Measurements from ENCODE around the gene TRIM72. TPM values are rescaled to one million over a fixed set of nuclear protein-coding genes. Genes with fewer than 3 reads are reported as not detected.

TRIM72 gene
- total and polyA plus RNA-seq, 9 of the 15 experiments (the other 6 are each of a cell fraction or from before 2014, with no cell fraction given), result under 0.01 TPM; not detected in 8

- Histone ChIP-seq H3K79me2 (ENCODE audit: control insufficient read depth, insufficient read depth, low read length) (peaks cover 23% of the 10 kb centered on the region), H3K9me3 (replicated peaks; ENCODE audit: control insufficient read depth, insufficient read depth, low read depth, low read length) (no peaks in the 10 kb centered on the region), H4K20me1 (replicated peaks; ENCODE audit: control insufficient read depth, insufficient read depth, low read length) (peaks cover 8% of the 10 kb centered on the region), H3K4me2 (ENCODE audit: insufficient read depth, low read length) (no peak overlapping the region), H3K27ac (ENCODE audit: extremely low read depth, low read depth, low read length) (no peak overlapping the region), H3K36me3 (ENCODE audit: control insufficient read depth, insufficient read depth, low read length) (peaks cover 84% of the 10 kb centered on the region), H3K27me3 (ENCODE audit: control insufficient read depth in 2 of 2, insufficient read depth in 2 of 2, low read length in 2 of 2) (no peaks in the 10 kb centered on the region), H3K4me3 (no peak overlapping the region), H2AFZ (ENCODE audit: low read depth, low read length) (no peak overlapping the region), H3K4me1 (replicated peaks in 1 of 2; ENCODE audit: control insufficient read depth in 2 of 2, insufficient read depth in 2 of 2, low read length in 2 of 2) (peaks cover 0 to 4% of the 10 kb centered on the region in 2 experiments; a peak in 1 of 5 replicates), H3K9me1 (ENCODE audit: control insufficient read depth, insufficient read depth, low read length) (no peaks in the 10 kb centered on the region), H3K9ac (ENCODE audit: insufficient read depth in 1 of 2, low read depth in 2 of 2, low read length in 2 of 2) (no peak overlapping the region)
- ATAC-seq (no peak), DNase-seq (ENCODE audit: extremely low read depth in 1 of 4, low spot score in 3 of 4) (peak in 1 of 4 experiments; percentile 10), FAIRE-seq (peak; percentile 35)
- POLR2A ChIA-PET, result interaction anchor here (0.6 to 8.2 kb wide), 11 partner anchors 9 to 735 kb away, joined by 3 to 63 read pairs (median 4); partner anchors contain the start of genes FUS and PYCARD
- CTCF ChIA-PET (ENCODE audit: low intra/inter-chr PET ratio), result no interaction called here
- no TSS peak for BruUV-seq (replicated peaks)
- TF ChIP-seq ZBTB43 (CRISPR knock-in tag; IDR thresholded peaks at IDR 0.05) (0 out of 2 replicates have a peak, but pooled peaks have one; percentile 37), SIRT6 (IDR thresholded peaks at IDR 0.05; ENCODE audit: low read depth, low read length) (no peak), ZNF140 (CRISPR knock-in tag; IDR thresholded peaks at IDR 0.05) (no peak), MAFK (IDR thresholded peaks at IDR 0.05; ENCODE audit: low read length) (no peak), ZNF644 (tag; IDR thresholded peaks at IDR 0.05; ENCODE audit: low read depth) (no peak), FOXP4 (CRISPR knock-in tag; IDR thresholded peaks at IDR 0.05; ENCODE audit: borderline replicate concordance) (no peak), POLR2A (conservative IDR thresholded peaks at IDR 0.05) (peak; percentile 36; the same call in 1 of the 2 replicates), POLR2AphosphoS5 (IDR thresholded peaks at IDR 0.05; ENCODE audit: control insufficient read depth, insufficient read depth, low read depth, low read length) (peak; percentile 8; the same call in 1 of the 2 replicates), SUPT5H (IDR thresholded peaks at IDR 0.05) (peak; percentile 24)
- 94% methylated on average over 16 of the region's 16 CpGs for WGBS (ENCODE audit: insufficient coverage, low coverage, missing lambda C conversion rate)
- intact Hi-C loops (cut with micrococcal nuclease) (loop anchor here (1.0 kb wide), 1 partner anchor 8 kb away; no protein-coding TSS in a partner anchor), in situ Hi-C loops (cut with MboI) (no loop called here)
These were observed 20.9 kb upstream of the TRIM72 start for GRCh38 chr16:31192856-31193642.

All from K562 (cell line).